CD4-positive, alpha-beta T cell treated with Interleukin-10 for 1 hour (primary cell): ENCODE results near the gene DPH1.

ENCODE experiments used
- DNase-seq: peaks from one replicate; pipeline ENCODE4 v3.0.0-alpha.2; 2020

Gene DPH1

DNA sequence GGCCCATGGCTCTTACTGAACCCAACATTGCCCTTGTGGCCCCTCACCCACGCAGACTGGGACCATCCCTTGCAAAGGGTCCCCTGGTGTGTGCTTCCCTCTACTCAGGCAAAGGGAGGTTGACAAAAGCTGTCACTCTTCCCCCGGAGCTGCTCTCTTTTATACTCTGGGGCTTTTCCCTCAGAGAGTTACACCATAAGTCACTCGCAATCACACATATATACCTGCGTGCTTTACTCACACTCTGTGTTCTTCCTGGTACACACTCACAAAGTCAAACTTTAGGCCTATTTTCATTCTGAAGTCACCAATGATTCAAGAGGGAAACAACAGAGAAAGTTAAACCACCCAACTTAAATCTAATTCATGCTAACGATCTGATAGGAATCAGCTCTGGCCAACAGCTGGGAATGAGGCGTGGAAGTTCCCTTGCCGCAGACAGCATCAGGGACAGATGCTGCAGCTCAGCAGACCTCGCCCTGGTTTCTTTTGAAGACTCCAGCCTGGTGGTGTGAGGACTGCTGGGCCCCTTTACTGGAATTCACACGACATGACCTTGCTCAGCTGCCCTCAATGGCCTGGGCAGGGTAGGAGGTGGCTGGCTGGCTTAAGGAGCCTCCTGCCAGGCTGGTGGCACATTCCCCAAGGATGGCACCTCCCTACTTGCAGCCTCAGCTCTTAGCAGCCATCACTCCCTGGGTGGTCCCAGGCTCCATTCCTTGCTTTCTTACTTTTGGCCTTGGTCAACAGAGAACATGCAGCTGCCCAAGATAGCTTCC lies 52.2 kb downstream of the DPH1 start:
- DNase-seq = no peak

- peak; percentile 17 for DNase-seq
Observed at GRCh38 chr17:2083613-2084035, 53.7 kb downstream of the DPH1 start.

DNA sequence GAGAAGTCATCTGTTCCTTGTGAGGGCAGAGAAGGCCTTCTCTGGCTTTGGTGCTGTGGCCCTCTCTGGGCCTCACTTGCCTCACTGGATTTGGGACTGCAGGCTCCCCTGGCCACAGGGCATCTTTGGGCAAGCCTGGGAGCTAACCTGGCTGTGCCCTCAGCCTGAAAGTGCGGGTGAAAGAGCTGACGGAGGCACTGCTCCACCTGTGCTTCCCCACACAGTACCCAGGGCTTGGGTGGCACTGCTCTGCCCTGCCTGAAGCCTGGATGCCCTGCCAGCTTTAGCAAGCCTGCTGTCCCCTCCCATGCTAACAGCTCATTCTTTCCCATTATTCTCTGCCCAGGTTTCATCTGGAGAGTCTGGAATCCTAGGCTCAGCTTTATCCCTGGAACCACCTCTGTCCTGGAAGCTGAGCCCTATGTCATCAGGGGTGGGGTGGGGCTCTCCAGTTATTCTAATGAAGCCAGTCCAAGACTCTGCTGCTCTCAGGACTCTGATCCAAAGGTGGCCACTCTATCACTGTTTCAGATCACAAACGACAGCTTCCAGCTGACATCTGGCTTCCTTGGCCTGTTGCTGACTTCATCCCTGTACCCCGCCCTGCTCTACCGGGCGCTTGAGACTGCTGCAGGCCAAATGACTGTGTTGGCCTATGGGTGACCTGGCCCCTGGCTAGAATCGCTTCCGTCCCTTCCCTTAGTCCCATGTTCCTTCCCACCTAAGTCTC lies 54.2 kb downstream of the DPH1 start:
- no peak for DNase-seq

- no peak for DNase-seq
Observed at GRCh38 chr17:2084766-2085647, 55.1 kb downstream of the DPH1 start.

DNA sequence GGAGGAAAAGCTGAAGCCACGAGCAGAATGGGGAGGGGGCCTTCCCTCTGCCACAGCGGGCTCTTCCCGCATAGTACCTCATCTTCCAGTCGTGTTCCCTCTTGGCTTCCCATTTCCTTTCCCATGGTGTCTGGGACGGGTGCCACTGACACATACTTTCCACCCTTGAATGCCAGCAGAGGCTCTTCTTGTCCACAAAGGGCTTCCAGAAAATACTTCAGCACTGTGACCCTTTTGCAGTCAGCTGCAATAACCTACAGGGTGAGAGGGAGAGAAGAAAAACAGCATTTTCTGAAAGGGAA lies 55.6 kb downstream of the DPH1 start:
- no peak for DNase-seq

DNA sequence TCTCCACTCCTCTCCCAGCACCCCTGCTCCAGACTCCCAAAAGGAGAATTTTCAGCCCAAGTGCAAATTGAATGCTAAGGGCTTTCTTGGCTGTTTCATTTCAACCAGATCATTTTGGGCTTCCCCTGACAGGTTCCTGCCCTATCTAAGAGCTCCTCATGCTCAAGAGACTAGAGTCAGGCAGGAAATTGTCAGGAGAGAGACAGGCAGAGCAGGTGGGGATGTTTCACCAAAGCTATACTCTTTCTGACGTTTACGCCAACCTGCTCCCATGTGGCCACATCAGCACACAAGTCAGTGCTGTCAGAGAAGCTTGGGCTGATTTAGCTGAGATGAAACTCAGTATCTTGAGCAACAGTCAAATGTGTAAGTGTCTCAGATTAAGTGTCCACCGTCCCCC lies 56.4 kb downstream of the DPH1 start:
- no peak for DNase-seq

- DNase-seq = peak; percentile 52
Observed at GRCh38 chr17:2087597-2088211, 57.8 kb downstream of the DPH1 start.

DNA sequence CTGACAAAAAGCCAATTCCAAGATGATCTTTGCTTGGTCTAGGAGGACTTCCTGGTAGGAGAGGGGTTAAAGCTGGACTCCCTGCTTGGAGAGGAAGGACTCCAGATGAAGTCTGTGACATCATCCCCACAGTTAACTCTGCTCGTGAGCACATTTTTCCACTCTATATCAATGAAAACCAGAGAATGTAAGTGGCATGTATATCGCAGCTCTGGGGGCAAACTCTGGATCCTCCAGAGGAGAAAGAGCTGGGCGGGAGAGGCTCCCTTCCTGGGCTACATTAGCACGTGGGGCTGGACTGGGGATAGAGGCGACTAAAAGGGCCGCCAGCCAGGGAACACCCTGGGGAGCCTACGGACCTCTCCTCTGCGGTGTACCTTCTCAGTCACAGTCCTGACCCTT lies 59.1 kb downstream of the DPH1 start:
- no peak for DNase-seq

DNA sequence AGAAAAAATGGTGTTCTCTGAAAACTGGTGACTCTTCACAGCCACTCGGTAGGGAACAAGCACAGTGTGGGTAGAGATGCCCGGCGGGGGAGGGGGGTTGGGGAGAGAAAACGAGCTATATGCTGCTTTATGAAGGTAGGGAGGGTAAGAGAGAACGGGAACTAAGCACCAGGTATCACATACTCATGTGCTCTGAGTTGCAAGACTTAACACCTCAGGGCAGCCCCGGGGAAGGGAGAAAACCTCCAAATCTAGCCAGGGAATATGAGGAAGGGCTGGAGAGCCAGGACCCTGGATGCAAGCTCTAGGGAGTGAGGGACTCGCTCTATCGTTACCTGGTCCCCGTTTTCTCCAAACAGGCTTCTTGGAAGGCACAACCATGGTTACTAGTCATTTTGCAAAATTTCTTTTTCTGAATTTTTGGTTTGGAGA lies 60.3 kb downstream of the DPH1 start:
- no peak for DNase-seq

GRCh38 chr17:2090804-2091534 lies 61.0 kb downstream of the DPH1 start:
- DNase-seq = no peak

GRCh38 chr17:2092253-2092652 lies 62.3 kb downstream of the DPH1 start:
- DNase-seq = no peak

GRCh38 chr17:2093349-2093748 lies 63.4 kb downstream of the DPH1 start:
- DNase-seq = no peak
